ENCODE measurements around the gene TMEM39A.

The TMEM39A gene

GRCh38 chr3:119408243-119408950, 55.0 kb downstream of the TMEM39A start:
- no CpG with 5 or more reads among the region's 3 CpGs for WGBS (ENCODE audit: extremely low coverage, insufficient coverage, insufficient read length)
- H4K12ac ChIP-seq (ENCODE audit: low read depth, low read length): no peak overlapping the region

DNA sequence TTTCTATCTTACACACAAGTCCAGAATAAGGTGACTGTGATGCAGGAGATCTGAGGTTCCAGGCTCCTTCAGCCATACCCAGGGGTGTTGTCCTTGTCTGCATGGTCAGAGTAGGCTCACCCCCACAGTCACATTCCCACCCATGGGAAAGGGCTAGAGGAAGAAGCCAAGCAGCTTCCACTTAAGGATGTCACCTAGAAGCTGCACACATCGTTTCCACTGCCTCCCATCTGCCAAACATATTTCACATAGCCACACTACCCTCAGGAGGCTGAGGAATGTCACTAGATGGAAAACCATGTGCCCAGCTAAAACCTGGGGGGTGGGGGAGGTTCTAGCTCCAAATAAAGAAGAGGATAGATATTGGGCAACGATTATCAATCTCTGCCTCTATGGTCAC, 58.1 kb downstream of the TMEM39A start:
- no peak overlapping the region for H3K9ac ChIP-seq (ENCODE audit: low read length)
- peak in 1 of 2 donors; percentile 45 for DNase-seq
- no CpG with 5 or more reads among the region's 2 CpGs for WGBS (ENCODE audit: extremely low coverage, insufficient coverage, insufficient read length)

More at GRCh38 chr3:119408243-119408950, 55.0 kb downstream of the TMEM39A start:
- Histone ChIP-seq H2AK5ac (ENCODE audit: low read length) (no peak overlapping the region), H3K18ac (ENCODE audit: low read length) (no peak overlapping the region), H4K8ac (ENCODE audit: low read depth, low read length) (no peak overlapping the region), H3K27ac (ENCODE audit: low read depth, low read length) (no peak overlapping the region), H3K4me1 (ENCODE audit: control insufficient read depth in 1 of 2, insufficient read depth in 2 of 2, low read length in 2 of 2) (peaks cover 0 to 6% of the 10 kb centered on the region in 2 experiments), H3K79me1 (ENCODE audit: low read length) (no peaks in the 10 kb centered on the region), H3K4ac (ENCODE audit: low read depth, low read length) (no peak overlapping the region), H2BK5ac (ENCODE audit: low read depth, low read length, poor library complexity) (no peak overlapping the region), H2AFZ (ENCODE audit: insufficient read depth, low read length, poor library complexity) (no peak overlapping the region), H3K9ac (ENCODE audit: low read length) (no peak overlapping the region), H3K9me3 (ENCODE audit: insufficient read depth, low read depth, low read length) (no peaks in the 10 kb centered on the region), H2BK120ac (ENCODE audit: insufficient read depth, low read length, poor library complexity) (no peak overlapping the region), H3K36me3 (ENCODE audit: control insufficient read depth in 1 of 2, insufficient read depth in 2 of 2, low read length in 2 of 2) (peaks cover 8 to 32% of the 10 kb centered on the region in 2 experiments), H3K79me2 (ENCODE audit: control insufficient read depth, insufficient read depth, low read length, poor library complexity) (no peaks in the 10 kb centered on the region), H3K14ac (ENCODE audit: low read length) (no peak overlapping the region), H4K91ac (ENCODE audit: low read depth, low read length) (no peak overlapping the region), H3K4me2 (ENCODE audit: low read length) (no peak overlapping the region), H3K27me3 (ENCODE audit: insufficient read depth, low read length) (no peaks in the 10 kb centered on the region), H2BK12ac (ENCODE audit: low read length) (no peak overlapping the region), H3K23ac (ENCODE audit: low read length) (no peak overlapping the region), H3K4me3 (ENCODE audit: low read depth, low read length) (no peak overlapping the region)
- DNase-seq: no peak

GRCh38 chr3:119403201-119403600, 60.2 kb downstream of the TMEM39A start:
- Histone ChIP-seq H3K9me3 (ENCODE audit: insufficient read depth, low read depth, low read length) (no peaks in the 10 kb centered on the region), H3K14ac (ENCODE audit: low read length) (no peak overlapping the region), H3K4ac (ENCODE audit: low read depth, low read length) (no peak overlapping the region), H3K18ac (ENCODE audit: low read length) (no peak overlapping the region), H3K27ac (ENCODE audit: low read depth, low read length) (no peak overlapping the region), H4K12ac (ENCODE audit: low read depth, low read length) (no peak overlapping the region), H3K36me3 (ENCODE audit: control insufficient read depth in 1 of 2, insufficient read depth in 2 of 2, low read length in 2 of 2) (peaks cover 15 to 37% of the 10 kb centered on the region in 2 experiments), H4K91ac (ENCODE audit: low read depth, low read length) (no peak overlapping the region), H3K79me1 (ENCODE audit: low read length) (no peaks in the 10 kb centered on the region), H2BK12ac (ENCODE audit: low read length) (no peak overlapping the region), H3K9ac (ENCODE audit: low read length) (no peak overlapping the region), H2AFZ (ENCODE audit: insufficient read depth, low read length, poor library complexity) (no peak overlapping the region), H3K4me1 (ENCODE audit: control insufficient read depth in 1 of 2, insufficient read depth in 2 of 2, low read length in 2 of 2) (no peaks in the 10 kb centered on the region), H4K8ac (ENCODE audit: low read depth, low read length) (no peak overlapping the region), H3K4me2 (ENCODE audit: low read length) (no peak overlapping the region), H3K27me3 (ENCODE audit: insufficient read depth, low read length) (no peaks in the 10 kb centered on the region), H3K79me2 (ENCODE audit: control insufficient read depth, insufficient read depth, low read length, poor library complexity) (no peaks in the 10 kb centered on the region), H3K4me3 (ENCODE audit: low read depth, low read length) (no peak overlapping the region), H2BK5ac (ENCODE audit: low read depth, low read length, poor library complexity) (no peak overlapping the region), H2BK120ac (ENCODE audit: insufficient read depth, low read length, poor library complexity) (no peak overlapping the region), H2AK5ac (ENCODE audit: low read length) (no peak overlapping the region), H3K23ac (ENCODE audit: low read length) (no peak overlapping the region)
- DNase-seq: no peak
- WGBS (ENCODE audit: extremely low coverage, insufficient coverage, insufficient read length): no CpG with 5 or more reads among the region's 1 CpG

More for the DNA sequence above, 58.1 kb downstream of the TMEM39A start:
- H3K23ac ChIP-seq (ENCODE audit: low read length): no peak overlapping the region
- H3K27me3 ChIP-seq (ENCODE audit: insufficient read depth, low read length): no peaks in the 10 kb centered on the region
- H2AFZ ChIP-seq (ENCODE audit: insufficient read depth, low read length, poor library complexity): no peak overlapping the region
- H3K4ac ChIP-seq (ENCODE audit: low read depth, low read length): no peak overlapping the region
- H3K4me1 ChIP-seq (ENCODE audit: control insufficient read depth in 1 of 2, insufficient read depth in 2 of 2, low read length in 2 of 2): peaks cover 0 to 6% of the 10 kb centered on the region in 2 experiments
- no peaks in the 10 kb centered on the region for H3K79me1 ChIP-seq (ENCODE audit: low read length)
- H2BK120ac ChIP-seq (ENCODE audit: insufficient read depth, low read length, poor library complexity): no peak overlapping the region
- H3K9me3 ChIP-seq (ENCODE audit: insufficient read depth, low read depth, low read length): no peaks in the 10 kb centered on the region
- no peak overlapping the region for H3K4me2 ChIP-seq (ENCODE audit: low read length)
- H3K79me2 ChIP-seq (ENCODE audit: control insufficient read depth, insufficient read depth, low read length, poor library complexity): no peaks in the 10 kb centered on the region
- no peak overlapping the region for H3K18ac ChIP-seq (ENCODE audit: low read length)
- no peak overlapping the region for H2BK5ac ChIP-seq (ENCODE audit: low read depth, low read length, poor library complexity)
- peaks cover 15 to 40% of the 10 kb centered on the region in 2 experiments for H3K36me3 ChIP-seq (ENCODE audit: control insufficient read depth in 1 of 2, insufficient read depth in 2 of 2, low read length in 2 of 2)
- no peak overlapping the region for H3K4me3 ChIP-seq (ENCODE audit: low read depth, low read length)
- no peak overlapping the region for H4K12ac ChIP-seq (ENCODE audit: low read depth, low read length)
- no peak overlapping the region for H2AK5ac ChIP-seq (ENCODE audit: low read length)
- no peak overlapping the region for H4K91ac ChIP-seq (ENCODE audit: low read depth, low read length)
- no peak overlapping the region for H3K14ac ChIP-seq (ENCODE audit: low read length)
- no peak overlapping the region for H3K27ac ChIP-seq (ENCODE audit: low read depth, low read length)
- H4K8ac ChIP-seq (ENCODE audit: low read depth, low read length): no peak overlapping the region
- H2BK12ac ChIP-seq (ENCODE audit: low read length): no peak overlapping the region

DNA sequence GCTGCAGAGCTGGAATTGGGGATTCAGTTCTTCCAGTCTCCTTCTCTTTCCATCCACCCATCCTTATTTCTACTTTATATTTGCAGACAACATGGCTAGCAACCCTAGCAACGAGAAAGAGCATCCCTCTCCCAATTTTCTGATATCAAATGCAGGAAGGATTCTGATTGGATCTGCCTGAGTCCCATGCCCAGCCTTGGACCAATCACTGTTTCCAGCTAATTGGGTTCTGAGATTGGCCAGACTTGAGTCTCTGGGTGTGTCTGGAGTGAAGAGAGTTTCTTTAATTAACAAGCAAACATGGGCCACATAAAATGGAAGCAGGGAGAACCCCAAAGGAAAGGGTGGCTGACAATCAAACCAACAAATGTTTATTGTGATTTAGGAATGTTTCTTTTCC, 60.6 kb downstream of the TMEM39A start:
- Histone ChIP-seq H2BK12ac (ENCODE audit: low read length) (no peak overlapping the region), H3K9me3 (ENCODE audit: insufficient read depth, low read depth, low read length) (no peaks in the 10 kb centered on the region), H3K18ac (ENCODE audit: low read length) (no peak overlapping the region), H2BK120ac (ENCODE audit: insufficient read depth, low read length, poor library complexity) (no peak overlapping the region), H4K12ac (ENCODE audit: low read depth, low read length) (no peak overlapping the region), H3K23ac (ENCODE audit: low read length) (no peak overlapping the region), H3K14ac (ENCODE audit: low read length) (no peak overlapping the region), H3K4me2 (ENCODE audit: low read length) (no peak overlapping the region), H2BK5ac (ENCODE audit: low read depth, low read length, poor library complexity) (no peak overlapping the region), H3K9ac (ENCODE audit: low read length) (no peak overlapping the region), H3K27ac (ENCODE audit: low read depth, low read length) (no peak overlapping the region), H3K4ac (ENCODE audit: low read depth, low read length) (no peak overlapping the region), H3K79me2 (ENCODE audit: control insufficient read depth, insufficient read depth, low read length, poor library complexity) (no peaks in the 10 kb centered on the region), H4K91ac (ENCODE audit: low read depth, low read length) (no peak overlapping the region), H3K36me3 (ENCODE audit: control insufficient read depth in 1 of 2, insufficient read depth in 2 of 2, low read length in 2 of 2) (peaks cover 15 to 37% of the 10 kb centered on the region in 2 experiments), H4K8ac (ENCODE audit: low read depth, low read length) (no peak overlapping the region), H3K4me1 (ENCODE audit: control insufficient read depth in 1 of 2, insufficient read depth in 2 of 2, low read length in 2 of 2) (no peaks in the 10 kb centered on the region), H3K27me3 (ENCODE audit: insufficient read depth, low read length) (no peaks in the 10 kb centered on the region), H2AFZ (ENCODE audit: insufficient read depth, low read length, poor library complexity) (no peak overlapping the region), H2AK5ac (ENCODE audit: low read length) (no peak overlapping the region), H3K79me1 (ENCODE audit: low read length) (no peaks in the 10 kb centered on the region), H3K4me3 (ENCODE audit: low read depth, low read length) (no peak overlapping the region)
- no CpG with 5 or more reads among the region's 1 CpG for WGBS (ENCODE audit: extremely low coverage, insufficient coverage, insufficient read length)
- no peak for DNase-seq

Measured in trophoblast cell (in vitro differentiated cells and primary cell).